H1 (cell line): ENCODE data around the gene DDR2. TPM values are rescaled to one million over a fixed set of nuclear protein-coding genes. Genes with fewer than 3 reads are reported as not detected.

Source experiments
- CHD2 ChIP-seq: IDR thresholded peaks from 2 replicates; pipeline ENCODE4 v1.6.1; 2012; ENCODE audit warnings: low read length, improper control_type of control experiment
- PHF8 ChIP-seq: fragments of 200-600 bp; sonication (generic); conservative IDR thresholded peaks from 2 replicates; pipeline ENCODE4 v1.7.1; 2012; ENCODE audit warnings: low read depth, mild to moderate bottlenecking, inconsistent platforms, low read length, moderate library complexity
- polyA plus RNA-seq, 7 experiments: library from polyadenylated mRNA; depleted of rRNA in 3 of 7; stranded (reverse) in 5 of 7; unstranded in 2 of 7; fragments of >200 nt in 5 of 7; fragments of 200-250 nt in 2 of 7; gene quantifications; 1 replicate in 5 of 7; 2 replicates in 1 of 7; 4 replicates in 1 of 7; pipeline versions ENCODE4 v1.2.1 to v1.2.3, GENCODE V29; 2011 to 2013; ENCODE audit warnings: missing spikeins in 2 of 7, mixed read lengths in 2 of 7
- total RNA-seq: library from RNA; stranded (reverse); fragmentation: NEBNext Ultra II Directional; extraction: Animal tissue kit (Norgen Biotek cat#: 25700); gene quantifications from 2 replicates; pipeline ENCODE4 v1.2.1, GENCODE V29; 2021

The DDR2 gene
- total and polyA plus RNA-seq, 2 of the 8 experiments (the other 6 are each of a cell fraction or from before 2014, with no cell fraction given) = 1.00 to 2.1 TPM

DNA sequence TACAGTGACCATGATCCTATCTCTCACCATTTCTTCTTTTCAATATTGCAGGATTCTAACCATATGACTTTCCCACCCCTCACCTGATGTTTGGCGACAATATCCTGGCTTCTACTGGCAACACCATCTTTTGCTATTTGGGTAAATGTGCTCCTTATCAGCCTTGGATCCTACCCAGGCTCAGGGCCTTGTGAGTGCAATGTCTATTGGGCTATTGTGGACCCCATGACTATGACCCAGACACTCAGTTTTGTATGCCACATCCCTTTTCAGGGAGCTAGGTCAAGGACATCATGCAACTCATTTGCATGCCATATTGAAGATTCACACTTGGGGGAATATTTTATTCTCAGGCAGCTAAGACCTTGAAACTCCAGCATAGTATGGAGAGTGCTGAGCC is 67.9 kb downstream of the DDR2 start (continued):
- TF ChIP-seq PHF8 = no peak
- TF ChIP-seq CHD2 = no peak
- TF ChIP-seq, all 59 proteins: peak for 0
